ENCODE results near the gene EEF2KMT. TPM values are rescaled to one million over a fixed set of nuclear protein-coding genes. Genes with fewer than 3 reads are reported as not detected.

EEF2KMT gene
- total and polyA plus RNA-seq, 2 of the 13 experiments (the other 11 are each of a cell fraction or from before 2014, with no cell fraction given) = 10.7 to 26.9 TPM

DNA sequence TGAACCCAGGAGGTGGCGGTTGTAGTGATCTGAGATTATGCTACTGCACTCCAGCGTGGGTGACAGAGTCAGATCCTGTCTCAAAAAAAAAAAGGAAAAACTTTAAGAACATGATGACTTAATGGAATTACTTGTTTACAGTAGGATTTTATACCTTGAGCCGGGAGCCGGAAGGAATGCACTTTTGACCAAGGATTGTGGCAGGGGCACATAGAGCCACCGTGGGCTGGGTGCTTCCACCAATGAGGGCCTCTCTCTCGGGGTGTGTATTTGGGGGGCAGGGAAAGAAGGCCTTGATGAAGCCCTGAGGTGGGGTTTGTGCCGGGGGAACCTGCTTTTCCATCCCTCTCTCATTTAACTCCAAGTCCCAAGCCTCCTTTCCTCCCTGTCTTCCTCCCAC is 57.1 kb downstream of the EEF2KMT start (continued):
- TF ChIP-seq, protein P1, sequence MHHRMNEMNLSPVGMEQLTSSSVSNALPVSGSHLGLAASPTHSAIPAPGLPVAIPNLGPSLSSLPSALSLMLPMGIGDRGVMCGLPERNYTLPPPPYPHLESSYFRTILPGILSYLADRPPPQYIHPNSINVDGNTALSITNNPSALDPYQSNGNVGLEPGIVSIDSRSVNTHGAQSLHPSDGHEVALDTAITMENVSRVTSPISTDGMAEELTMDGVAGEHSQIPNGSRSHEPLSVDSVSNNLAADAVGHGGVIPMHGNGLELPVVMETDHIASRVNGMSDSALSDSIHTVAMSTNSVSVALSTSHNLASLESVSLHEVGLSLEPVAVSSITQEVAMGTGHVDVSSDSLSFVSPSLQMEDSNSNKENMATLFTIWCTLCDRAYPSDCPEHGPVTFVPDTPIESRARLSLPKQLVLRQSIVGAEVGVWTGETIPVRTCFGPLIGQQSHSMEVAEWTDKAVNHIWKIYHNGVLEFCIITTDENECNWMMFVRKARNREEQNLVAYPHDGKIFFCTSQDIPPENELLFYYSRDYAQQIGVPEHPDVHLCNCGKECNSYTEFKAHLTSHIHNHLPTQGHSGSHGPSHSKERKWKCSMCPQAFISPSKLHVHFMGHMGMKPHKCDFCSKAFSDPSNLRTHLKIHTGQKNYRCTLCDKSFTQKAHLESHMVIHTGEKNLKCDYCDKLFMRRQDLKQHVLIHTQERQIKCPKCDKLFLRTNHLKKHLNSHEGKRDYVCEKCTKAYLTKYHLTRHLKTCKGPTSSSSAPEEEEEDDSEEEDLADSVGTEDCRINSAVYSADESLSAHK (CRISPR knock-in tag; IDR thresholded peaks at IDR 0.05; ENCODE audit: borderline replicate concordance) = no peak
- TF ChIP-seq NCOA1 (CRISPR knock-in tag; IDR thresholded peaks at IDR 0.05) = no peak
- TF ChIP-seq, protein P2, sequence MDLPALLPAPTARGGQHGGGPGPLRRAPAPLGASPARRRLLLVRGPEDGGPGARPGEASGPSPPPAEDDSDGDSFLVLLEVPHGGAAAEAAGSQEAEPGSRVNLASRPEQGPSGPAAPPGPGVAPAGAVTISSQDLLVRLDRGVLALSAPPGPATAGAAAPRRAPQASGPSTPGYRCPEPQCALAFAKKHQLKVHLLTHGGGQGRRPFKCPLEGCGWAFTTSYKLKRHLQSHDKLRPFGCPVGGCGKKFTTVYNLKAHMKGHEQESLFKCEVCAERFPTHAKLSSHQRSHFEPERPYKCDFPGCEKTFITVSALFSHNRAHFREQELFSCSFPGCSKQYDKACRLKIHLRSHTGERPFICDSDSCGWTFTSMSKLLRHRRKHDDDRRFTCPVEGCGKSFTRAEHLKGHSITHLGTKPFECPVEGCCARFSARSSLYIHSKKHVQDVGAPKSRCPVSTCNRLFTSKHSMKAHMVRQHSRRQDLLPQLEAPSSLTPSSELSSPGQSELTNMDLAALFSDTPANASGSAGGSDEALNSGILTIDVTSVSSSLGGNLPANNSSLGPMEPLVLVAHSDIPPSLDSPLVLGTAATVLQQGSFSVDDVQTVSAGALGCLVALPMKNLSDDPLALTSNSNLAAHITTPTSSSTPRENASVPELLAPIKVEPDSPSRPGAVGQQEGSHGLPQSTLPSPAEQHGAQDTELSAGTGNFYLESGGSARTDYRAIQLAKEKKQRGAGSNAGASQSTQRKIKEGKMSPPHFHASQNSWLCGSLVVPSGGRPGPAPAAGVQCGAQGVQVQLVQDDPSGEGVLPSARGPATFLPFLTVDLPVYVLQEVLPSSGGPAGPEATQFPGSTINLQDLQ (CRISPR knock-in tag; IDR thresholded peaks at IDR 0.05) = no peak
- TF ChIP-seq GZF1 (CRISPR knock-in tag; IDR thresholded peaks at IDR 0.05) = 0 out of 2 replicates have a peak, but pooled peaks have one; percentile 26
- TF ChIP-seq HNRNPL (IDR thresholded peaks at IDR 0.05; ENCODE audit: low read depth, low read length) = no peak
- TF ChIP-seq NCOR1 (IDR thresholded peaks at IDR 0.05; ENCODE audit: borderline replicate concordance, low read length) = no peak
- no peak for TF ChIP-seq ZNF850 (CRISPR knock-in tag; conservative IDR thresholded peaks at IDR 0.05)
- TF ChIP-seq, protein P3, sequence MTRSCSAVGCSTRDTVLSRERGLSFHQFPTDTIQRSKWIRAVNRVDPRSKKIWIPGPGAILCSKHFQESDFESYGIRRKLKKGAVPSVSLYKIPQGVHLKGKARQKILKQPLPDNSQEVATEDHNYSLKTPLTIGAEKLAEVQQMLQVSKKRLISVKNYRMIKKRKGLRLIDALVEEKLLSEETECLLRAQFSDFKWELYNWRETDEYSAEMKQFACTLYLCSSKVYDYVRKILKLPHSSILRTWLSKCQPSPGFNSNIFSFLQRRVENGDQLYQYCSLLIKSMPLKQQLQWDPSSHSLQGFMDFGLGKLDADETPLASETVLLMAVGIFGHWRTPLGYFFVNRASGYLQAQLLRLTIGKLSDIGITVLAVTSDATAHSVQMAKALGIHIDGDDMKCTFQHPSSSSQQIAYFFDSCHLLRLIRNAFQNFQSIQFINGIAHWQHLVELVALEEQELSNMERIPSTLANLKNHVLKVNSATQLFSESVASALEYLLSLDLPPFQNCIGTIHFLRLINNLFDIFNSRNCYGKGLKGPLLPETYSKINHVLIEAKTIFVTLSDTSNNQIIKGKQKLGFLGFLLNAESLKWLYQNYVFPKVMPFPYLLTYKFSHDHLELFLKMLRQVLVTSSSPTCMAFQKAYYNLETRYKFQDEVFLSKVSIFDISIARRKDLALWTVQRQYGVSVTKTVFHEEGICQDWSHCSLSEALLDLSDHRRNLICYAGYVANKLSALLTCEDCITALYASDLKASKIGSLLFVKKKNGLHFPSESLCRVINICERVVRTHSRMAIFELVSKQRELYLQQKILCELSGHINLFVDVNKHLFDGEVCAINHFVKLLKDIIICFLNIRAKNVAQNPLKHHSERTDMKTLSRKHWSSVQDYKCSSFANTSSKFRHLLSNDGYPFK (CRISPR knock-in tag; IDR thresholded peaks at IDR 0.05; ENCODE audit: borderline replicate concordance) = no peak
- no peak for TF ChIP-seq SMARCC2 (IDR thresholded peaks at IDR 0.05)
- no peak for TF ChIP-seq JUNB (CRISPR knock-in tag; IDR thresholded peaks at IDR 0.05; ENCODE audit: borderline replicate concordance)
- TF ChIP-seq, protein P4, sequence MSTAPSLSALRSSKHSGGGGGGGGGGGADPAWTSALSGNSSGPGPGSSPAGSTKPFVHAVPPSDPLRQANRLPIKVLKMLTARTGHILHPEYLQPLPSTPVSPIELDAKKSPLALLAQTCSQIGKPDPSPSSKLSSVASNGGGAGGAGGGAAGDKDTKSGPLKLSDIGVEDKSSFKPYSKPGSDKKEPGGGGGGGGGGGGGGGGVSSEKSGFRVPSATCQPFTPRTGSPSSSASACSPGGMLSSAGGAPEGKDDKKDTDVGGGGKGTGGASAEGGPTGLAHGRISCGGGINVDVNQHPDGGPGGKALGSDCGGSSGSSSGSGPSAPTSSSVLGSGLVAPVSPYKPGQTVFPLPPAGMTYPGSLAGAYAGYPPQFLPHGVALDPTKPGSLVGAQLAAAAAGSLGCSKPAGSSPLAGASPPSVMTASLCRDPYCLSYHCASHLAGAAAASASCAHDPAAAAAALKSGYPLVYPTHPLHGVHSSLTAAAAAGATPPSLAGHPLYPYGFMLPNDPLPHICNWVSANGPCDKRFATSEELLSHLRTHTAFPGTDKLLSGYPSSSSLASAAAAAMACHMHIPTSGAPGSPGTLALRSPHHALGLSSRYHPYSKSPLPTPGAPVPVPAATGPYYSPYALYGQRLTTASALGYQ (CRISPR knock-in tag; IDR thresholded peaks at IDR 0.05) = 0 out of 2 replicates have a peak, but pooled peaks have one; percentile 37
